ENCODE results near the gene GUCY1A2. TPM values are rescaled to one million over a fixed set of nuclear protein-coding genes. Genes with fewer than 3 reads are reported as not detected.

GUCY1A2 gene
- total and polyA plus RNA-seq, 2 donors (not counting 3 experiments of a cell fraction or from before 2014, with no cell fraction given), result 0.02 to 0.03 TPM

DNA sequence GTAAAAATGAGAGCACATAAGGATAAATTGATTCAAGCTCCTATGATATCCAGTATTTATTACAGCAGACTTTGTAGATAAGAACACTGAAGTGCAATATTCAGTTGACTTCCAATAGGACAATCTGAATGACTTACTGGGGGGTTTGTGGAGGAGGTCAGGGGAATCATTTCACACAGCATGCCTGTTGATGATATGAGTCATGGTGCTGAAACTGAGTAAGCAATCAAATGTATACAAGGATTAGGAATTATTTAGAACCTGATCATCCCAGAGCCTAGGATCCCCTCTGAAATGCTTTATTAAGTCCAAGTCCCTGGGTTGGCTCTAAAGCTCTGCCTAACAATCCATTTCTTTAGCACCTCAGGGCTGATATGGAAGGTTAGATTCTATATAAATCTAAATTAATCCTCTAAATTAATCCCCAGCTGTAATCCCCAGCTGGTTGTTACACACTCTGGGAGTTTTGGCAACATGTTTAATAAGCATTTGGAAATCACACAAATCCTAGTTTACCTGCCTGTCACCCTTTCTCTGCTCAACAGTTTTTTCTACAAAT is 326.4 kb downstream of the GUCY1A2 start:
- intact Hi-C loops (cut with micrococcal nuclease), result no loop called here

More for the DNA sequence above, 326.4 kb downstream of the GUCY1A2 start:
- Histone ChIP-seq H3K9me3 (replicated peaks; ENCODE audit: control insufficient read depth, insufficient read depth, low read length) (no peaks in the 10 kb centered on the region), H4K20me1 (replicated peaks; ENCODE audit: control insufficient read depth, extremely low read depth, insufficient read depth, low read length) (no peaks in the 10 kb centered on the region), H3K9me1 (replicated peaks; ENCODE audit: control insufficient read depth, extremely low read depth, insufficient read depth, low read length) (no peaks in the 10 kb centered on the region), H3K4me3 (replicated peaks in 1 of 3; ENCODE audit: insufficient read depth in 1 of 3, low read depth in 1 of 3, low read length in 3 of 3) (no peak overlapping the region), H3K27ac (ENCODE audit: insufficient read depth, low read depth, low read length) (no peak overlapping the region), H3K4me2 (ENCODE audit: insufficient read depth, low read length) (no peak overlapping the region), H3K36me3 (ENCODE audit: control insufficient read depth in 2 of 2, extremely low read depth in 1 of 2, insufficient read depth in 2 of 2, low read length in 2 of 2) (no peaks in the 10 kb centered on the region), H3K79me2 (ENCODE audit: control insufficient read depth, insufficient read depth, low read length) (no peaks in the 10 kb centered on the region), H2AFZ (ENCODE audit: low read depth, low read length) (no peak overlapping the region), H3K27me3 (ENCODE audit: control insufficient read depth in 2 of 2, insufficient read depth in 2 of 2, low read length in 2 of 2) (no peaks in the 10 kb centered on the region), H3K9ac (replicated peaks; ENCODE audit: extremely low read depth, insufficient read depth, low read length) (no peak overlapping the region), H3K4me1 (ENCODE audit: control insufficient read depth, extremely low read depth, insufficient read depth, low read length) (no peaks in the 10 kb centered on the region)
- FAIRE-seq, result no peak
- no peak for DNase-seq (ENCODE audit: low read depth, low spot score)
- no TSS peak for BruUV-seq (replicated peaks)
- CTCF ChIA-PET, result no interaction called here
- dilution Hi-C loops (cut with MboI; ENCODE audit: extremely low pct_ligation_motif_present, low sequenced_read_pairs), result no loop called here
- POLR2A ChIA-PET, result no interaction called here
- TF ChIP-seq POLR2A (IDR thresholded peaks at IDR 0.05; ENCODE audit: low read depth, low read length), result no peak
- no peak for TF ChIP-seq JUN (IDR thresholded peaks at IDR 0.05; ENCODE audit: borderline replicate concordance, insufficient read depth, insufficient read length, low read depth)
- TF ChIP-seq, protein P1, sequence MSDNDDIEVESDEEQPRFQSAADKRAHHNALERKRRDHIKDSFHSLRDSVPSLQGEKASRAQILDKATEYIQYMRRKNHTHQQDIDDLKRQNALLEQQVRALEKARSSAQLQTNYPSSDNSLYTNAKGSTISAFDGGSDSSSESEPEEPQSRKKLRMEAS (IDR thresholded peaks at IDR 0.05; ENCODE audit: insufficient read depth, insufficient read length), result no peak
- no peak for TF ChIP-seq MYC (IDR thresholded peaks at IDR 0.05; ENCODE audit: low read depth, low read length)
- no peak for TF ChIP-seq FOS (IDR thresholded peaks at IDR 0.05; ENCODE audit: borderline replicate concordance, insufficient read depth, low read length)
- TF ChIP-seq EZH2 (IDR thresholded peaks at IDR 0.05; ENCODE audit: borderline replicate concordance, low read depth, low read length, severe bottlenecking), result no peak
- no peak for TF ChIP-seq GATA2 (IDR thresholded peaks at IDR 0.05; ENCODE audit: insufficient read depth, insufficient read length, low read depth, low read length)
- no peak for TF ChIP-seq CTCF (IDR thresholded peaks at IDR 0.05; ENCODE audit: extremely low read depth in 1 of 2, insufficient read depth in 1 of 2, low read depth in 1 of 2, low read length in 2 of 2)
- no peak for TF ChIP-seq POLR2AphosphoS5 (IDR thresholded peaks at IDR 0.05; ENCODE audit: insufficient read depth, low read depth, low read length)
